Right ventricle myocardium inferior (tissue), 1 donor: ENCODE results near the gene FXYD7. TPM values are rescaled to one million over a fixed set of nuclear protein-coding genes. Genes with fewer than 3 reads are reported as not detected.
"Not testable (repeated sequence)": the region's sequence is repeated elsewhere in the genome, so short reads cannot be mapped to it uniquely, and the experiment has no call there.

ENCODE experiments used
- ATAC-seq: fragments of 200-7000 bp; cut with Tn5 transposase; one replicate; pipeline ENCODE4 v1.9.1; 2020; ENCODE audit warnings: mild to moderate bottlenecking, moderate library complexity
- DNase-seq: peaks from one replicate; pipeline ENCODE4 v3.0.0; 2021; ENCODE audit errors: missing footprints
- intact Hi-C: fragments of 100-400 bp; cut with DNase I; formaldehyde crosslinking; loops from one replicate; pipeline ENCODE4 v1.11.0; 2022
- total RNA-seq: library from RNA; stranded (reverse); fragmentation: NEBNext Ultra II Directional; extraction: Animal tissue kit (Norgen Biotek cat#: 25700); gene quantifications from one replicate; pipeline ENCODE4 v1.2.1, GENCODE V29; 2021
- donor health status: DM: no; HTN: yes; CAD: no; lungs with severe emphysema.

Gene FXYD7
- total RNA-seq, 1 donor from 2014 or later: not detected

GRCh38 chr19:35140207-35140961, 2.7 kb upstream of the FXYD7 start:
- intact Hi-C loops: loop anchor here (5.0 kb wide), 2 partner anchors 98 to 127 kb away; partner anchors contain the start of genes HPN and USF2
- DNase-seq (peak; percentile 49), ATAC-seq (no peak)

GRCh38 chr19:35140962-35141836, 1.9 kb upstream of the FXYD7 start:
- ATAC-seq (peak; percentile 71), DNase-seq (peak; percentile 97)
- intact Hi-C loops: loop anchor here (5.0 kb wide), 2 partner anchors 99 to 126 kb away; partner anchors contain the start of genes HPN and USF2

- DNase-seq: no peak
- no peak for ATAC-seq
- intact Hi-C loops: loop anchor here (5.0 kb wide), 2 partner anchors 100 to 125 kb away; partner anchors contain the start of genes HPN and USF2
These were observed 1.0 kb upstream of the FXYD7 start for GRCh38 chr19:35141837-35142605.

- intact Hi-C loops: loop anchor here (5.0 kb wide), 2 partner anchors 100 to 125 kb away; partner anchors contain the start of genes HPN and USF2
- ATAC-seq (no peak), DNase-seq (no peak)
These were observed 337 bp upstream of the FXYD7 start for GRCh38 chr19:35142606-35143230.

- ATAC-seq (no peak), DNase-seq (no peak)
- intact Hi-C loops: loop anchor here (5.0 kb wide), 2 partner anchors 102 to 123 kb away; partner anchors contain the start of genes HPN and USF2
These were observed 763 bp downstream of the FXYD7 start for GRCh38 chr19:35143818-35144217.

GRCh38 chr19:35144259-35144599, 1.2 kb downstream of the FXYD7 start:
- no peak for DNase-seq
- no peak for ATAC-seq
- intact Hi-C loops: loop anchor here (5.0 kb wide), 2 partner anchors 102 to 123 kb away; partner anchors contain the start of genes HPN and USF2

GRCh38 chr19:35144600-35145436, 1.8 kb downstream of the FXYD7 start:
- intact Hi-C loops: loop anchor here (5.0 kb wide), 2 partner anchors 103 to 122 kb away; partner anchors contain the start of genes HPN and USF2
- ATAC-seq (no peak), DNase-seq (no peak)

- intact Hi-C loops: no loop called here
- no peak for ATAC-seq
- DNase-seq: no peak
These were observed 3.8 kb downstream of the FXYD7 start for GRCh38 chr19:35146746-35147459.

- intact Hi-C loops: no loop called here
- ATAC-seq (no peak), DNase-seq (no peak)
These were observed 6.4 kb downstream of the FXYD7 start for GRCh38 chr19:35149463-35149862.

- ATAC-seq: no peak
- intact Hi-C loops: no loop called here
- DNase-seq: no peak
These were observed 7.4 kb downstream of the FXYD7 start for GRCh38 chr19:35150445-35150844.

GRCh38 chr19:35151273-35152065, 8.4 kb downstream of the FXYD7 start:
- no peak for DNase-seq
- no peak for ATAC-seq
- intact Hi-C loops: no loop called here

GRCh38 chr19:35153129-35153522, 10.1 kb downstream of the FXYD7 start:
- ATAC-seq, DNase-seq, intact Hi-C loops: not testable (repeated sequence)

- DNase-seq (peak; percentile 74), ATAC-seq (peak; percentile 18)
- intact Hi-C loops: no loop called here
These were observed 10.9 kb downstream of the FXYD7 start for GRCh38 chr19:35153701-35154524.

- intact Hi-C loops: no loop called here
- DNase-seq: peak; percentile 80
These were observed 11.7 kb downstream of the FXYD7 start, which contains the start of gene FXYD5 for GRCh38 chr19:35154525-35155406. Gene FXYD5, plus strand, starts transcription at chr19:35154735. Its CDS starts 816 bp downstream, at chr19:35155551.

More at GRCh38 chr19:35154525-35155406, 11.7 kb downstream of the FXYD7 start, which contains the start of gene FXYD5:
- peak; percentile 80 for ATAC-seq
